Inflammatory macrophage treated with lipopolysaccharide for 1 hour (primary cell): ENCODE measurements around the gene INPP1.
A peak's percentile ranks its signal among the peaks of the same experiment; 100 is the strongest.

ENCODE experiments used
- DNase-seq, 2 donors: peaks; one replicate each; pipeline ENCODE4 v3.0.0-alpha.2; 2020 to 2022

INPP1 gene

DNA sequence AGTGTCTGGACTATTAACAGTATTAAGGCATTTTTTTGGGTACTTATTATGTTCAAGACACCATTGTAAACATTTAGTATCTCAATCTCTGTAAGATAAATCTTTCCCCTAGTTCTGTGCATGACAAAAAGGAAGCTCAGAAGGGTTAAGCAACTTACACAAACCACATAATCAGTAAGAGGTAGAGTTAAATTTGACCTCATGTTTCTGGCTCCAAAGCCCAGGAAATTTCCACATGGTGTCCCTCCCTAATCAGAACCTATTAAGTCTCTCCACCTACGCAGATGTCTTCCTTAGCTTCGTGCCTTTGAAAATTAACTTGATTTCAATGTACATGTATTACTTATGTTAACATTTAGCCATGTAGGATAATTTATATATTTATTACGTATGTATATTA lies 66.8 kb downstream of the INPP1 start:
- peak; percentile 39 to 41 for DNase-seq

DNA sequence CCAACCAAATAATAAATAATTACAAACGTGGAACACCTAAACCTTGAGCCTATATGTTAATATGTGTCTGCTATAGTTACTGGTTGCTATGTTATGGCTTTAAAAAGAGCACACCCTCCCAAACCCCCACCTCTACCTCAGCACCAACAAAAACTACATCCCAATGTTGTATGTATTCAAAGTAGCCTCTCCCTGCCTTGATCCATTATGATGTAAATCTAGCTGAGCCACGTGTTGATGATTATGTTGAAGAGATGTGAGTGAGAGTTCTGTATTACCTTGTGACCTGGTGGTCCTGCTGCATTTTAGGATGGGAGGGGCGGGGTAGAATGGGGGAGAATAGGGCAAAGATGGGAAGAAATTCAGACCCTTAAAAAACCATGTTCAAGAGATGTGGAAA lies 69.6 kb downstream of the INPP1 start:
- DNase-seq = no peak

GRCh38 chr2:190413421-190413820 lies 70.0 kb downstream of the INPP1 start:
- peak; percentile 49 to 76 for DNase-seq

- no peak for DNase-seq
Observed at GRCh38 chr2:190415251-190415650, 71.9 kb downstream of the INPP1 start.

- no peak for DNase-seq
Observed at GRCh38 chr2:190415794-190416775, 72.7 kb downstream of the INPP1 start.

- no peak for DNase-seq
Observed at GRCh38 chr2:190417045-190417842, 73.9 kb downstream of the INPP1 start.

GRCh38 chr2:190418727-190419126 lies 75.3 kb downstream of the INPP1 start:
- peak; percentile 39 to 52 for DNase-seq

DNA sequence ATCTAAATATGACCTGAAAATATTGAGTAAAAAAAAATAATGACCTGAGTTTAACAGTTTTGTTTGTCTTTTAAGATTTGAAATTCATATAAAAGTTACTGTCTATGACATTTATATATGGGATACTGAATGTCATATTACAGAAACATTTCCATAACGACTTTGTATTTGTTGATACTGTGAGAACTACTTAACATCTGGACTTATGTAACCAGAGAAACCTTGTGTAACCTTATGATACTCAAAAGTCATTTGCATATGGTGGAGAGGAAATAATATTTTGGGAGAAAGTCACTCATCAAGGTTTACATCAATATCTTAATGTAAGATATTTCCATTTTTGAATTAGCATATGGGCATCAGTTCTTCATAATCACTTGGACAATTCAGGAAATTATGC lies 77.4 kb downstream of the INPP1 start:
- peak; percentile 30 to 37 for DNase-seq
